Loucy (cell line): ENCODE measurements around the gene FMN2.

Source experiments
- H2AFZ ChIP-seq: fragments of 200-600 bp; sonication (generic); 2 replicates; pipeline ENCODE4 v1.6.0; 2016; ENCODE audit warnings: antibody characterized with exemption, mild to moderate bottlenecking, low read length, moderate library complexity
- H3F3A ChIP-seq: fragments of 200-600 bp; 2 replicates; pipeline ENCODE4 v1.6.0; 2016; ENCODE audit warnings: antibody characterized with exemption, low read depth, mild to moderate bottlenecking
- H3K27me3 ChIP-seq: fragments of 200-600 bp; sonication (generic); 2 replicates; pipeline ENCODE4 v1.6.1; 2014; ENCODE audit warnings: low read length, mild to moderate bottlenecking; ENCODE audit not compliant: insufficient read depth, poor library complexity, severe bottlenecking
- H3K36me3 ChIP-seq: fragments of 200-600 bp; sonication (generic); 2 replicates; pipeline ENCODE4 v1.6.1; 2016; ENCODE audit warnings: low read length; ENCODE audit not compliant: insufficient read depth
- H3K4me1 ChIP-seq: fragments of 200-600 bp; sonication (generic); 2 replicates; pipeline ENCODE4 v1.5.1; 2014; ENCODE audit warnings: low read length, mild to moderate bottlenecking; ENCODE audit not compliant: insufficient read depth, poor library complexity, severe bottlenecking
- H3K4me2 ChIP-seq: fragments of 200-600 bp; sonication (generic); 2 replicates; pipeline ENCODE4 v1.6.0; 2014; ENCODE audit warnings: antibody characterized with exemption, low read length, low read depth, mild to moderate bottlenecking; ENCODE audit not compliant: poor library complexity, severe bottlenecking
- H3K4me3 ChIP-seq: fragments of 200-600 bp; sonication (generic); 2 replicates; pipeline ENCODE4 v1.5.1; 2014; ENCODE audit warnings: low read length, mild to moderate bottlenecking, mixed read lengths; ENCODE audit not compliant: poor library complexity, severe bottlenecking
- H3K79me2 ChIP-seq: fragments of 200-600 bp; sonication (generic); 2 replicates; pipeline ENCODE4 v1.6.1; 2014; ENCODE audit warnings: low read length; ENCODE audit not compliant: insufficient read depth
- H3K9ac ChIP-seq: fragments of 200-600 bp; sonication (generic); 2 replicates; pipeline ENCODE4 v1.6.0; 2014; ENCODE audit warnings: mild to moderate bottlenecking, low read depth, low read length, moderate library complexity; ENCODE audit not compliant: poor library complexity, severe bottlenecking
- H3K9me2 ChIP-seq: fragments of 200-600 bp; sonication (generic); replicated peaks from 2 replicates; pipeline ENCODE4 v1.6.1; 2016; ENCODE audit warnings: low read depth, low read length, mixed read lengths
- H3K9me3 ChIP-seq: fragments of 200-600 bp; sonication (generic); 2 replicates; pipeline ENCODE4 v1.6.1; 2014; ENCODE audit warnings: mild to moderate bottlenecking, antibody characterized with exemption, low read length, low read depth; ENCODE audit not compliant: insufficient read depth
- H4K20me1 ChIP-seq: fragments of 200-600 bp; sonication (generic); 2 replicates; pipeline ENCODE4 v1.6.0; 2014; ENCODE audit warnings: antibody characterized with exemption, low read length, mild to moderate bottlenecking; ENCODE audit not compliant: insufficient read depth, poor library complexity, severe bottlenecking
- EZH2phosphoT487 ChIP-seq: fragments of 200-600 bp; IDR thresholded peaks from 2 replicates; pipeline ENCODE4 v1.6.1; 2018; ENCODE audit warnings: antibody characterized with exemption, mild to moderate bottlenecking, moderate library complexity, borderline replicate concordance
- TF ChIP-seq, protein P1 (sequence below): fragments of 200-600 bp; sonication (generic); conservative IDR thresholded peaks from 2 replicates; pipeline ENCODE4 v1.5.1; 2014; ENCODE audit warnings: mild to moderate bottlenecking, antibody characterized with exemption, low read length

FMN2 gene

GRCh38 chr1:240310226-240310925, 218.7 kb downstream of the FMN2 start:
- TF ChIP-seq, protein P1, sequence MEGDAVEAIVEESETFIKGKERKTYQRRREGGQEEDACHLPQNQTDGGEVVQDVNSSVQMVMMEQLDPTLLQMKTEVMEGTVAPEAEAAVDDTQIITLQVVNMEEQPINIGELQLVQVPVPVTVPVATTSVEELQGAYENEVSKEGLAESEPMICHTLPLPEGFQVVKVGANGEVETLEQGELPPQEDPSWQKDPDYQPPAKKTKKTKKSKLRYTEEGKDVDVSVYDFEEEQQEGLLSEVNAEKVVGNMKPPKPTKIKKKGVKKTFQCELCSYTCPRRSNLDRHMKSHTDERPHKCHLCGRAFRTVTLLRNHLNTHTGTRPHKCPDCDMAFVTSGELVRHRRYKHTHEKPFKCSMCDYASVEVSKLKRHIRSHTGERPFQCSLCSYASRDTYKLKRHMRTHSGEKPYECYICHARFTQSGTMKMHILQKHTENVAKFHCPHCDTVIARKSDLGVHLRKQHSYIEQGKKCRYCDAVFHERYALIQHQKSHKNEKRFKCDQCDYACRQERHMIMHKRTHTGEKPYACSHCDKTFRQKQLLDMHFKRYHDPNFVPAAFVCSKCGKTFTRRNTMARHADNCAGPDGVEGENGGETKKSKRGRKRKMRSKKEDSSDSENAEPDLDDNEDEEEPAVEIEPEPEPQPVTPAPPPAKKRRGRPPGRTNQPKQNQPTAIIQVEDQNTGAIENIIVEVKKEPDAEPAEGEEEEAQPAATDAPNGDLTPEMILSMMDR: no peak
- no peak for TF ChIP-seq EZH2phosphoT487
- no peak overlapping the region for H3K4me2 ChIP-seq
- no peaks in the 10 kb centered on the region for H3K4me1 ChIP-seq
- H3F3A ChIP-seq: no peaks in the 10 kb centered on the region
- no peaks in the 10 kb centered on the region for H3K79me2 ChIP-seq
- no peaks in the 10 kb centered on the region; the same call in 1 of the 2 replicates for H3K9me3 ChIP-seq
- no peaks in the 10 kb centered on the region for H3K27me3 ChIP-seq
- H3K9ac ChIP-seq: no peak overlapping the region
- H3K4me3 ChIP-seq: no peak overlapping the region
- H3K36me3 ChIP-seq: no peaks in the 10 kb centered on the region
- no peaks in the 10 kb centered on the region for H4K20me1 ChIP-seq
- no peaks in the 10 kb centered on the region for H3K9me2 ChIP-seq
- no peak overlapping the region for H2AFZ ChIP-seq

DNA sequence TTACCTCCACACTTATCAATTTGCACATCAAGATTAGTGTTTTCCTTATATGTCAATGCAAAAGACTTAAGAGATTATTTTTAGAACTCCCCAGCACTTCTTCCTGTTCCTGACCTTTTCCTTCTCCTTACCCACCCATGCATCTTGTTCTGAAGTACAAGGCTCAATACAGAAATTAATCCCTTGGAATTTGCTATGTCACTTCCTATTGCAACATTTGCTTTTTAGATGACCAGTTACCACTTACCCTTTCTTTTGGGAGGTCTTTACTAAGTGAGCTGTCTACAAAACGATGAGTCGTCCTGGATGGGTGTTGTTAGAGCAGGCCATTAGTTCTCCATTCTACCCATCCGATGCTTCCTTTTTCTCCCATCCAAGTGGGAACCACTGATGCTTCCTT, 221.2 kb downstream of the FMN2 start:
- Histone ChIP-seq H2AFZ (no peak overlapping the region), H3K4me1 (no peaks in the 10 kb centered on the region), H3K9ac (no peak overlapping the region), H3K79me2 (no peaks in the 10 kb centered on the region), H3K36me3 (no peaks in the 10 kb centered on the region), H3F3A (no peaks in the 10 kb centered on the region), H3K9me2 (no peaks in the 10 kb centered on the region), H4K20me1 (no peaks in the 10 kb centered on the region), H3K9me3 (no peaks in the 10 kb centered on the region; the same call in 1 of the 2 replicates), H3K27me3 (no peaks in the 10 kb centered on the region), H3K4me2 (no peak overlapping the region), H3K4me3 (no peak overlapping the region)
- TF ChIP-seq EZH2phosphoT487: no peak
- TF ChIP-seq, protein P1: no peak

DNA sequence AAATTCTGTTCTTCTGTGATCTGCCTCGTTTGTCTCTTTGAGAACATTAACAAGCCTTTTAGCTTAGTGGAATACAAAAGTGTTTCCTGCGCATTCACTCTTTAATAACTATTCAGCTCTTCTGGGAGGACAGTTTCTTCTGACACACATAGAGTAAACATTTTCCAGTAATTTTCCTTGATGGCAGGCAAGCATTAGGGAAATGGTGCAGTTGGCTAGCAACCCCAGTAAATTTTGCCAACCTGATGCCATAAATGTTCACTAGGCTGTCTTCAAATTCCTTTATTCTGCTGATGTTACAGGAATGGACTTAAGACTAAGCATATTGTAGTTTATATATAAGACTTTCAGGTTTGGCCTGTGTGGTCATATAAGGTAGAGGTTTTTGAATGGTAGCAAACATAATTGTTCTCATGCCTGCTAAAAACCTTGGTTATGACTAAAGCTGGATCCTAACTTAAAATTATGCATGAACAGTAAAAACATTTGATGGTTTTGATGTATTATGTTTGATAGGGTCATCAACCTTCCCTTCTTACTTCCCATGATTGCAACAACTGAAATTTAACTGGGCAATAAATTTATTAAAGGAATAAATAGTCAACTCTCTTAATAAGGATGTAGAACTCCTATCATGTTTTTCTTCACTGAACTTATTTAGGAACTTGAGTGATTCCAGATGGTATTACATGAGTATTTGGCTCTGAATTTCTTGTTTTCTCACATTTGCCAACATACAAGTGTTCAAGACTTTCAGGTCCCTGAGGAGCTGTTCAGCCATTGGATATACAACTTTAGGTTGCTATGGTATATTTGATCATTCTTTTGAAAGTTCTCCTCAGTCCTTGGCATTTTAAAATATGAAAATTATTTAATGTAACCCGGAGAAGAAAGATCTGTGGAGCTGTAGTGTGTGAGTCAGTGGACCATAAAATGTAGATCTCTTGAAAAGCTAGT, 223.4 kb downstream of the FMN2 start:
- no peaks in the 10 kb centered on the region for H4K20me1 ChIP-seq
- no peaks in the 10 kb centered on the region for H3K9me2 ChIP-seq
- TF ChIP-seq EZH2phosphoT487: no peak
- TF ChIP-seq, protein P1: no peak
- no peaks in the 10 kb centered on the region for H3K27me3 ChIP-seq
- no peak overlapping the region for H3K9ac ChIP-seq
- H3K79me2 ChIP-seq: no peaks in the 10 kb centered on the region
- H3K4me1 ChIP-seq: no peaks in the 10 kb centered on the region
- H3F3A ChIP-seq: no peaks in the 10 kb centered on the region
- no peaks in the 10 kb centered on the region for H3K9me3 ChIP-seq
- no peak overlapping the region for H3K4me2 ChIP-seq
- H2AFZ ChIP-seq: no peak overlapping the region
- H3K36me3 ChIP-seq: no peaks in the 10 kb centered on the region
- no peak overlapping the region for H3K4me3 ChIP-seq
